SU-DHL-6 (cell line): ENCODE results near the gene RPS6KA2.

Experiments
- H2AFZ ChIP-seq: fragments of 200-600 bp; sonication (generic); 2 replicates; pipeline ENCODE4 v1.6.1; 2014; ENCODE audit warnings: low read depth, mild to moderate bottlenecking, moderate library complexity, mixed read lengths, antibody characterized with exemption, low read length; ENCODE audit not compliant: severe bottlenecking
- H3F3A ChIP-seq: fragments of 200-600 bp; shearing (Covaris generic); 2 replicates; pipeline ENCODE4 v1.6.0; 2016; ENCODE audit warnings: antibody characterized with exemption, mild to moderate bottlenecking; ENCODE audit not compliant: insufficient read depth
- H3K27ac ChIP-seq: fragments of 200-600 bp; sonication (generic); 2 replicates; pipeline ENCODE4 v1.5.1; 2016; ENCODE audit warnings: low read depth, mild to moderate bottlenecking, low read length, moderate library complexity, mixed read lengths
- H3K27me3 ChIP-seq: fragments of 200-600 bp; sonication (generic), shearing (Covaris generic); 2 replicates; pipeline ENCODE4 v1.6.0; 2014; ENCODE audit warnings: mild to moderate bottlenecking, low read length
- H3K36me3 ChIP-seq: fragments of 200-600 bp; sonication (generic); 2 replicates; pipeline ENCODE4 v1.6.1; 2014; ENCODE audit warnings: mild to moderate bottlenecking, low read length, mixed read lengths
- H3K4me2 ChIP-seq: fragments of 300-600, 200-600 bp; shearing (Covaris generic), sonication (generic); 2 replicates; pipeline ENCODE4 v1.6.0; 2014; ENCODE audit warnings: low read length, low read depth, mild to moderate bottlenecking; ENCODE audit not compliant: poor library complexity, severe bottlenecking
- H3K4me3 ChIP-seq: fragments of 200-600 bp; sonication (generic); 2 replicates; pipeline ENCODE4 v1.5.1; 2014; ENCODE audit warnings: antibody characterized with exemption, low read length, mild to moderate bottlenecking, mixed read lengths; ENCODE audit not compliant: insufficient read depth, poor library complexity, severe bottlenecking
- H3K79me2 ChIP-seq: fragments of 200-600 bp; sonication (generic); 2 replicates; pipeline ENCODE4 v1.6.1; 2014; ENCODE audit warnings: mild to moderate bottlenecking, low read length, moderate library complexity; ENCODE audit not compliant: insufficient read depth
- H3K9ac ChIP-seq: fragments of 200-600 bp; sonication (generic); 2 replicates; pipeline ENCODE4 v1.7.0; 2014; ENCODE audit warnings: mild to moderate bottlenecking, low read length
- H3K9me2 ChIP-seq: fragments of 200-600 bp; sonication (generic); replicated peaks from 2 replicates; pipeline ENCODE4 v1.6.1; 2014; ENCODE audit warnings: low read length; ENCODE audit not compliant: insufficient read depth
- H3K9me3 ChIP-seq: fragments of 200-600 bp; sonication (generic); 2 replicates; pipeline ENCODE4 v1.6.1; 2014; ENCODE audit warnings: low read length, mixed read lengths; ENCODE audit not compliant: insufficient read depth
- H4K20me1 ChIP-seq: fragments of 200-600 bp; sonication (generic); 2 replicates; pipeline ENCODE4 v1.6.1; 2014; ENCODE audit warnings: low read depth, mild to moderate bottlenecking, antibody characterized with exemption, low read length, moderate library complexity, mixed read lengths
- EZH2phosphoT487 ChIP-seq: fragments of 200-600 bp; sonication (generic), shearing (Covaris generic); conservative IDR thresholded peaks from 2 replicates; pipeline ENCODE4 v1.6.1; 2018; ENCODE audit warnings: mild to moderate bottlenecking, antibody characterized with exemption, low read length, moderate library complexity, mixed read lengths
- TF ChIP-seq, protein P1 (sequence below): fragments of 200-600 bp; sonication (generic); IDR thresholded peaks from one replicate; pipeline ENCODE4 v1.5.1; 2017; ENCODE audit warnings: antibody characterized with exemption, mild to moderate bottlenecking, low read length, moderate library complexity; ENCODE audit not compliant: insufficient read depth, poor library complexity, severe bottlenecking

The RPS6KA2 gene

DNA sequence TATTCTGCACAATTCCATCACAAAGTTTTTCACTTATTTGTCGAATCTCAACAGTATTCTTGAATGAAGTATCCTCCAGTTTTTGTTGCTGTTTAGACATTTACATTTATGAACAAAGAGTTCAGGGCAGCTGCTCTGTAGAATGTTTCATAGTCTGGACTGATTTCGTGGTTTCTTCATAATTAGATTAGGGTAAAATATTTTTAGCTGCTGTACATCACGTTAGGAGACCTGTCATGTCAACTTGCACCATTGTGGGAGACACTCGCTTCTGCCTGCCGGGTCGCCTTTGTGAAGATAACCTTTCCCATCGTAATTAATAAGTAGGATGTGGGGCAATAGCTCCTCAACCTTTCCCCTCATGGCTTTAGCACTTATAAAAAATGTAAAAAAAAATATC, 27.5 kb upstream of the RPS6KA2 start:
- Histone ChIP-seq H3K36me3 (no peaks in the 10 kb centered on the region), H3K4me2 (no peak overlapping the region), H3K79me2 (no peaks in the 10 kb centered on the region), H3K9me3 (no peaks in the 10 kb centered on the region), H3K27ac (no peak overlapping the region), H2AFZ (no peak overlapping the region), H3K27me3 (no peaks in the 10 kb centered on the region; the same call in 1 of the 2 replicates), H3F3A (no peaks in the 10 kb centered on the region), H3K9ac (no peak overlapping the region), H3K9me2 (no peaks in the 10 kb centered on the region), H3K4me3 (no peak overlapping the region), H4K20me1 (no peaks in the 10 kb centered on the region)
- no peak for TF ChIP-seq EZH2phosphoT487
- TF ChIP-seq, protein P1, sequence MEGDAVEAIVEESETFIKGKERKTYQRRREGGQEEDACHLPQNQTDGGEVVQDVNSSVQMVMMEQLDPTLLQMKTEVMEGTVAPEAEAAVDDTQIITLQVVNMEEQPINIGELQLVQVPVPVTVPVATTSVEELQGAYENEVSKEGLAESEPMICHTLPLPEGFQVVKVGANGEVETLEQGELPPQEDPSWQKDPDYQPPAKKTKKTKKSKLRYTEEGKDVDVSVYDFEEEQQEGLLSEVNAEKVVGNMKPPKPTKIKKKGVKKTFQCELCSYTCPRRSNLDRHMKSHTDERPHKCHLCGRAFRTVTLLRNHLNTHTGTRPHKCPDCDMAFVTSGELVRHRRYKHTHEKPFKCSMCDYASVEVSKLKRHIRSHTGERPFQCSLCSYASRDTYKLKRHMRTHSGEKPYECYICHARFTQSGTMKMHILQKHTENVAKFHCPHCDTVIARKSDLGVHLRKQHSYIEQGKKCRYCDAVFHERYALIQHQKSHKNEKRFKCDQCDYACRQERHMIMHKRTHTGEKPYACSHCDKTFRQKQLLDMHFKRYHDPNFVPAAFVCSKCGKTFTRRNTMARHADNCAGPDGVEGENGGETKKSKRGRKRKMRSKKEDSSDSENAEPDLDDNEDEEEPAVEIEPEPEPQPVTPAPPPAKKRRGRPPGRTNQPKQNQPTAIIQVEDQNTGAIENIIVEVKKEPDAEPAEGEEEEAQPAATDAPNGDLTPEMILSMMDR, result no peak

DNA sequence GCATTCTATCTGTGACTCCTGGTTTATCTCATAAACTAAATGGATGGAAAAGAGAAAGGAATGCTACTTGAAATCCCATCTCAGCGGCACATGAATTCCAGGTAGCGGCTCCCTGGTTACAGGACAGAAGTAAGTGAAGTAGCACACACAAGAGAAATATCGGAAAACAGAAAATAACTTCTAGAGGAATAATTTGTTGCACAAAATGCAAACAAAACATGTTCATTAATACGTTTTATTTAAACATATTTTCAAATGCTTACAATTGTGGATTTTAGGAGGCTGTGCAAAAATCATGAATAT, 26.5 kb upstream of the RPS6KA2 start:
- Histone ChIP-seq H3K27me3 (no peaks in the 10 kb centered on the region; the same call in 1 of the 2 replicates), H3K36me3 (no peaks in the 10 kb centered on the region)

DNA sequence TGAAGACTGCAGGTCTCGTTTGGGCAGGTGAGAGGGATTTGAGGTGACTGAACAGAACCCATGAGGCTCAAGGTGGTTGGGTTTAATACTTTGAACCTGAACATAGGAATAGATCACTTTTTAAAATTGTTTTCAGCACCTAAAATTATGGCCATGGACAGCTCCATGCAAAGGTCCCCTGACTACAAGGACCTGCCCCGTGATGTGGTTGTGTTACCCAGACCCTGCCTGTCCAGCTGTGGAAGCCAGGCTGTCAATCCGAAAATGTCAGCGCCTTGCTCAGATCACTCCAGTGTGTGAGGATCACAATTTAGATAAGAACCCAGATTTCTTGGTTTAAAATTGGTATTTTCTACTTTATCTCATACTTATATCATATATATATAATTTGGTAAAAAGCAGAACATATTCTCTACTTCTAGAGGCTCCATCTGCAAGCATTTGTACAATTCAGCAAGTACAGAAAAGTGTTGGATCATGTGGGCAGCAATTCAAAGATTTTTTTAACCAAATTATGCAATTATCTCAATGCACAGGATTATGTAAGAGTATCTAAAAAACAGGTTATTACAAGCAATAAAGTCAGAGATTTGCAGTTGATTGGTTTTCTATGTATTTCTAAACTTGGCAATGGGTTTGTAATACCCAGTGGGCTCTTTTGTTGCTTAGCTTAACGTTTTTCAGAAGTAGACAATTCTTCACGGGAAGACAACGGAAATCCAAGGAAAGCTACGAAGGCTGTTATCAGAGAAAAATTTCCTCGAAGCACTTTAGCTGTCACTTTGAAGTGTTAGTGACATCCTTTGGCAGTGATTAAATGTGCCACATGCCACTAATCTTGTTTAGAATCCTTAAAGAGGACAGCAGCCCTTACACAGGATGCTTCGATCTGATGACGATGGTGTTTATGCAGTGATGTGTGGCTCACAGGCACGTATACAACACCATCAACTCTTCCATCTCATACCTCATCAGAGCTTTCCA, 24.1 kb upstream of the RPS6KA2 start:
- Histone ChIP-seq H3K9ac (no peak overlapping the region), H3K4me3 (no peak overlapping the region), H3K27ac (no peak overlapping the region), H3K27me3 (no peaks in the 10 kb centered on the region; the same call in 1 of the 2 replicates), H2AFZ (no peak overlapping the region), H3K4me2 (no peak overlapping the region), H3K9me2 (no peaks in the 10 kb centered on the region), H3K79me2 (no peaks in the 10 kb centered on the region), H3F3A (no peaks in the 10 kb centered on the region), H3K9me3 (no peaks in the 10 kb centered on the region), H3K36me3 (no peaks in the 10 kb centered on the region), H4K20me1 (no peaks in the 10 kb centered on the region)
- TF ChIP-seq, protein P1, result no peak

More for the DNA sequence above, 26.5 kb upstream of the RPS6KA2 start:
- Histone ChIP-seq H3K9me3 (no peaks in the 10 kb centered on the region), H2AFZ (no peak overlapping the region), H3K79me2 (no peaks in the 10 kb centered on the region), H3K9ac (no peak overlapping the region), H3K4me3 (no peak overlapping the region), H3K27ac (no peak overlapping the region), H3K9me2 (no peaks in the 10 kb centered on the region), H3F3A (no peaks in the 10 kb centered on the region), H4K20me1 (no peaks in the 10 kb centered on the region), H3K4me2 (no peak overlapping the region)
- TF ChIP-seq, protein P1, result no peak
- TF ChIP-seq EZH2phosphoT487, result no peak
